Left lung (tissue), 10 donors: ENCODE data around the gene PTPRCAP. TPM values are rescaled to one million over a fixed set of nuclear protein-coding genes. Genes with fewer than 3 reads are reported as not detected.

Experiments
- ATAC-seq: fragments of 200-7000 bp; cut with Tn5 transposase; one replicate; pipeline ENCODE4 v1.9.1; 2020; ENCODE audit warnings: moderate library complexity
- DNase-seq, 4 donors: peaks; one replicate each; pipeline ENCODE4 v3.0.0-alpha.2; 2013 to 2020
- H3K27ac ChIP-seq, 2 donors: fragments of 200-600 bp; sonication (generic) in 1 of 2; one replicate each; pipeline versions ENCODE4 v1.5.0 to v1.8.0; 2020 to 2021
- H3K27me3 ChIP-seq, 2 donors: fragments of 200-600 bp; sonication (generic) in 1 of 2; one replicate each; pipeline versions ENCODE4 v1.5.0 to v1.8.0; 2020 to 2021
- H3K36me3 ChIP-seq, 2 donors: fragments of 200-600 bp; sonication (generic) in 1 of 2; one replicate each; pipeline versions ENCODE4 v1.5.0 to v1.8.0; 2020 to 2021
- H3K4me1 ChIP-seq, 2 donors: fragments of 200-600 bp; one replicate each; pipeline ENCODE4 v1.8.0; 2021
- H3K4me3 ChIP-seq, 2 donors: fragments of 200-600 bp; sonication (generic) in 1 of 2; one replicate each; pipeline versions ENCODE4 v1.5.0 to v1.8.0; 2020 to 2021; ENCODE audit warnings: mild to moderate bottlenecking in 1 of 2
- H3K9me3 ChIP-seq, 2 donors: fragments of 200-600 bp; sonication (generic) in 1 of 2; one replicate each; pipeline versions ENCODE4 v1.5.0 to v1.8.0; 2020 to 2021
- intact Hi-C, 2 donors: fragments of 100-400 bp; cut with DNase I; formaldehyde crosslinking; loops; one replicate each; pipeline versions ENCODE4 v1.11.2 to v1.14.2; 2022
- polyA plus RNA-seq, 6 donors: library from polyadenylated mRNA; unstranded; fragments of 120-200 nt; gene quantifications; one replicate each; pipeline ENCODE4 v1.2.1, GENCODE V29; 2013; ENCODE audit not compliant: insufficient read length in 6 of 6
- total RNA-seq, 2 donors: library from RNA; stranded (reverse); fragmentation: NEBNext Ultra II Directional; extraction: Animal tissue kit (Norgen Biotek cat#: 25700); gene quantifications; one replicate each; pipeline ENCODE4 v1.2.1, GENCODE V29; 2021
- TF ChIP-seq, protein P1 (sequence below), 2 donors: fragments of 200-600 bp; sonication (generic) in 1 of 2; IDR thresholded peaks; one replicate each; pipeline versions ENCODE4 v1.5.0 to v1.8.0; 2021; ENCODE audit warnings: antibody characterized with exemption in 2 of 2
- donor health status: DM: no; HTN: yes; CAD: no.
- donor health status: DM: no; HTN: no; CAD: no.

Gene PTPRCAP
- total and polyA plus RNA-seq, 8 donors: 1.6 to 12.5 (median 2.7) TPM

DNA sequence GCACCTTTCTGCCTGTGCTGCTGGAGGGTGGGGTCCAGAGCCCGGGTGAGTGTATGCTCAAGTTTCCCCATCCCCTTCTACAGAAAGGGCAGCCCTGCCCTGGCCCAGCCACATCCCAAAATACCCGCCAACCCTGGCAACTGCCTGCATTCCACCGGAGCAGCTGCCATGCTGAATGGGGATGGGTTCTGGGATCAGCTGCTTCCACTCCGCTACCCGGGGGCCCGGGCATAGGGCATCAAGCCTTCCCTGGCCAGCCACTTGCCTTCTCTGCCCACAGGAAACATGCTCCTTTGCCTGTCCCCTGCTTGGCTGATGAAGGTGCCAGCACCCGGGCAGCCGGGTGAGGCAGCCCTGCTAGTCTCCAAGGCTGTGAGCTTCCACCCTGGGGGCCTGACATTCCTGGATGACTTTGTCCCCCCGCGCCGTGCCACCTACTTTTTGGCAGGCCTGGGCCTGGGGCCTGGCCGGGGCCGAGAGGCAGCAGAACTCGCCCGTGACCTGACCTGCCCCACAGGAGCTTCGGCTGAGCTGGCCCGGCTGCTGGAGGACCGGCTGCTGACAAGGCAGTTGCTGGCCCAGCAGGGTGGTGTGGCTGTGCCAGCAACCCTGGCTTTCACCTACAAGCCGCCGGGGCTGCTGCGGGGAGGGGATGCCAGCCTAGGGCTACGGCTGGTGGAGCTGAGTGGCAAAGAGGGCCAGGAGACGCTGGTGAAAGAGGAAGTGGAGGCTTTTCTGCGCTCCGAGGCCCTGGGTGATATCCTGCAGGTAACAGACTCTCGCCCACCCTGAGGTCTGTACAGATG, 18.8 kb downstream of the PTPRCAP start:
- Histone ChIP-seq H3K4me3 (no peak overlapping the region), H3K9me3 (no peaks in the 10 kb centered on the region), H3K27ac (no peak overlapping the region), H3K4me1 (peaks cover 16 to 56% of the 10 kb centered on the region in 2 donors), H3K27me3 (peaks cover 0 to 37% of the 10 kb centered on the region in 2 donors), H3K36me3 (no peaks in the 10 kb centered on the region)
- intact Hi-C loops: no loop called here
- DNase-seq: peak in 1 of 4 donors; percentile 83
- no peak for ATAC-seq
- TF ChIP-seq, protein P1, sequence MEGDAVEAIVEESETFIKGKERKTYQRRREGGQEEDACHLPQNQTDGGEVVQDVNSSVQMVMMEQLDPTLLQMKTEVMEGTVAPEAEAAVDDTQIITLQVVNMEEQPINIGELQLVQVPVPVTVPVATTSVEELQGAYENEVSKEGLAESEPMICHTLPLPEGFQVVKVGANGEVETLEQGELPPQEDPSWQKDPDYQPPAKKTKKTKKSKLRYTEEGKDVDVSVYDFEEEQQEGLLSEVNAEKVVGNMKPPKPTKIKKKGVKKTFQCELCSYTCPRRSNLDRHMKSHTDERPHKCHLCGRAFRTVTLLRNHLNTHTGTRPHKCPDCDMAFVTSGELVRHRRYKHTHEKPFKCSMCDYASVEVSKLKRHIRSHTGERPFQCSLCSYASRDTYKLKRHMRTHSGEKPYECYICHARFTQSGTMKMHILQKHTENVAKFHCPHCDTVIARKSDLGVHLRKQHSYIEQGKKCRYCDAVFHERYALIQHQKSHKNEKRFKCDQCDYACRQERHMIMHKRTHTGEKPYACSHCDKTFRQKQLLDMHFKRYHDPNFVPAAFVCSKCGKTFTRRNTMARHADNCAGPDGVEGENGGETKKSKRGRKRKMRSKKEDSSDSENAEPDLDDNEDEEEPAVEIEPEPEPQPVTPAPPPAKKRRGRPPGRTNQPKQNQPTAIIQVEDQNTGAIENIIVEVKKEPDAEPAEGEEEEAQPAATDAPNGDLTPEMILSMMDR (IDR thresholded peaks at IDR 0.05): no peak

DNA sequence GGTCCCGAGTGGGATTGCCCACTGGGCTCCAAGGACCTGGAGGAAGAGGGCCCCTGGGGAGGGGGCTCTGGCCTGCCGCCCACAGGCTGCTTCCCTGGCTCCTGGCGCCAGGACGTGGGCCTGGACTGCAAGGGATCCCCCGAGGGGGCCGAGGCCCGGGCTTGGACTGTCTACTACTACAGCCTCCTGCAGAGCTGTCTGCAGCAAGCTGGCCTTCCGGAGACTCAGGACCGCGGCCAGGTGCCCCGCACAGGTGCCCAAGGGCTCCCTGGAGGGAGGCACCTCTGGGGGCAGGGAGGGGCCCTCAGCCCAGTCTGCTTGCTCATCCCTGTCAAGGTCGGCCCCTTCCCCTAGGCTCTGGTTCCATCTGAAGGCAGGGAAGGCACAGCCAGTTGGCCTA, 20.1 kb downstream of the PTPRCAP start:
- H3K27ac ChIP-seq: peak overlapping the region in 1 of 2 donors; percentile 8

DNA sequence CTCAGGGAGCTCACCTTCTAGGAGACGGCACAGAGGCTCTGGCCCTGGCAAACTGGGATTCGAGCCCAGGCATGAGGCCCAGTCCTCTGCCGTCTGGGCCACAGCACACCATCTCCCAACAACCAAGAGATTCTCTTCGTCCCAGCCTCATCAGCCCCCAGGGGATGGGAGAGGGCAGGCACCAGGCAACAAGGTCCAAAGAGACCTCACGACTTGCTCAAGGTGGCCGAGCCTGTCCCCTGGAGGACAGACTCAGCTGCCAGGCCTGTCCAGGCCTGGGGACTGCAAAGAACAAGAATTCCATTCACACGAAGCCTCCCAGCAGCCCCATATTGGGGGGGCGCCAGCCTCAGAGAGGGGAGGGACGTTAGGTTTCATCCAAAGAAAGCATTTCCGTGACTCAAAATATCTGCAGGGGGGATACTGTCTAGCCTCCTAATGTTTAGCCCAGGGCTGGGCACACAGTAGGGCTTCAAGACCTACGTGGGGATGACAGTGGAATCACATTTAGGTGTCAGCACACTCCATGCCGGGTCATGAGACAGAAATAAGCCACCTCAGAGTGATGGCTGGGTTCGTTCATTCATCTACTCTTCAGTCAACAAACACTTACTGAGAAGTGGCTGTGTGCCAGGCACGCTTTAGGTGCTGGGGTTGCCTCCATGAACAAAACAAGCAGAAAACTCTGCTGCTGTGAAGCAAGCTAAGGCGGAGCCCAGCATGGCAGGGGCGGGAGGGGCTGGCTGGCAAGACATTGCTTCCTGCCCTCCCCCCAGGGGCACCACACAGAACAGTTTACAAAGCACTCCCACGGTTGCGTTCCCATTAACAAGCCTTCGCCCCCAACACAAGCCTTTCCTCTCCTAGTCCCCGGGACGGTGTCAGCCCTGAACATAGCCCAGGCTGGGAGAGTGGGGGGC, 20.8 kb downstream of the PTPRCAP start:
- ATAC-seq: no peak
- Histone ChIP-seq H3K4me1 (peaks cover 16 to 56% of the 10 kb centered on the region in 2 donors), H3K9me3 (no peaks in the 10 kb centered on the region), H3K36me3 (no peaks in the 10 kb centered on the region), H3K27ac (peak overlapping the region in 1 of 2 donors; percentile 8), H3K4me3 (no peak overlapping the region), H3K27me3 (peaks cover 0 to 37% of the 10 kb centered on the region in 2 donors)
- peak in 1 of 4 donors; percentile 68 for DNase-seq
- intact Hi-C loops: no loop called here
- TF ChIP-seq, protein P1 (IDR thresholded peaks at IDR 0.05): no peak

More for the DNA sequence above, 20.1 kb downstream of the PTPRCAP start:
- DNase-seq (no peak), ATAC-seq (no peak)
- Histone ChIP-seq H3K4me1 (peaks cover 16 to 56% of the 10 kb centered on the region in 2 donors), H3K4me3 (no peak overlapping the region), H3K36me3 (no peaks in the 10 kb centered on the region), H3K27me3 (peaks cover 0 to 37% of the 10 kb centered on the region in 2 donors), H3K9me3 (no peaks in the 10 kb centered on the region)
- intact Hi-C loops: no loop called here
- TF ChIP-seq, protein P1 (IDR thresholded peaks at IDR 0.05): no peak

DNA sequence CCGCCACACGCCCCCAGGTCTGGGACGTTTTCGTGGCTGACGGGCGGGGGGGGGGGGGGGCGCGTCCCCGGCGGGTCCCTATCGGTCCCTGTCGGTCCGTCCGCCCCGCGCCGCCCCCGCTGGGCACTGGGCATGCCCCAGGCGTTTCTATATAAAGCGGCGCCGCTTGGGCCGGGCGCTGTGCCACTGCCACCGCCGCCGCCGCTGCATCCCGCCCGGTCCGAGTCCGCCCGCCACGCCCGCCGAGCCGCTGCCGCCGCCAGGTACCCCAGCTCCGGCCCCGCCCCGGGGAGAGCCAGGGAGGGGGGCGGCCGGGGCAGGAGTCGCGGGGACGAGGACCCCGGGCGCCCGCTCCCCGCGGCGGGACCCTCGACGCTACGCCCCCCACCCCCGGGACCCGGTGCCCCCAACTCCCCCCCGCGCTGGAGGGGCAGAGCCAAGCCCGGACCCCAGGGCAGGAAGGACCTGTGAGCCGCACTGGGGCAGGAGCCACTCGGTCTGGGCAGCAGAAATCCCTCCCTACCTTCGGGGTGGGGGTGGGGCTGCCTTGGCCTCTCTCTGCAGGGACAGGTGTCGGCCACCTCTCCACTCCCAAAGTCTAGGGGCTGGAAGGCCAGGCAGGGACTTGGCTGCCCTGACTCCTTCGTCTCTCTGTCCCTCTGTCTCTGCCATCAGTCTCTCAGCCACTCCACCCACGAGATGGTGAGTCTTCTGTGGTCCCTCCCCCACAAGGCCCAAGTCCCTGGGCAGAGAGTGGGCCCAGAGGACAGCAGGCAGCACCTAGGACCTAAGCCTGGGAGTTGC, 21.8 kb downstream of the PTPRCAP start, which contains the start of gene CARNS1:
Gene CARNS1, plus strand, starts transcription at position 178 of the 804 bp plus-strand sequence. Its CDS starts 522 bp downstream, at position 700.
- Histone ChIP-seq H3K36me3 (no peaks in the 10 kb centered on the region), H3K4me3 (no peak within 1 kb of the TSS), H3K27me3 (peaks cover 0 to 40% of the 10 kb centered on the region in 2 donors), H3K9me3 (no peaks in the 10 kb centered on the region), H3K27ac (no peak within 1 kb of the TSS), H3K4me1 (peaks cover 16 to 51% of the 10 kb centered on the region in 2 donors)
- intact Hi-C loops: no loop called here
- DNase-seq (peak in 1 of 4 donors; percentile 80), ATAC-seq (peak; percentile 4)
- TF ChIP-seq, protein P1 (IDR thresholded peaks at IDR 0.05): no peak
